ENCODE measurements around the gene GRIN2A.

The GRIN2A gene

DNA sequence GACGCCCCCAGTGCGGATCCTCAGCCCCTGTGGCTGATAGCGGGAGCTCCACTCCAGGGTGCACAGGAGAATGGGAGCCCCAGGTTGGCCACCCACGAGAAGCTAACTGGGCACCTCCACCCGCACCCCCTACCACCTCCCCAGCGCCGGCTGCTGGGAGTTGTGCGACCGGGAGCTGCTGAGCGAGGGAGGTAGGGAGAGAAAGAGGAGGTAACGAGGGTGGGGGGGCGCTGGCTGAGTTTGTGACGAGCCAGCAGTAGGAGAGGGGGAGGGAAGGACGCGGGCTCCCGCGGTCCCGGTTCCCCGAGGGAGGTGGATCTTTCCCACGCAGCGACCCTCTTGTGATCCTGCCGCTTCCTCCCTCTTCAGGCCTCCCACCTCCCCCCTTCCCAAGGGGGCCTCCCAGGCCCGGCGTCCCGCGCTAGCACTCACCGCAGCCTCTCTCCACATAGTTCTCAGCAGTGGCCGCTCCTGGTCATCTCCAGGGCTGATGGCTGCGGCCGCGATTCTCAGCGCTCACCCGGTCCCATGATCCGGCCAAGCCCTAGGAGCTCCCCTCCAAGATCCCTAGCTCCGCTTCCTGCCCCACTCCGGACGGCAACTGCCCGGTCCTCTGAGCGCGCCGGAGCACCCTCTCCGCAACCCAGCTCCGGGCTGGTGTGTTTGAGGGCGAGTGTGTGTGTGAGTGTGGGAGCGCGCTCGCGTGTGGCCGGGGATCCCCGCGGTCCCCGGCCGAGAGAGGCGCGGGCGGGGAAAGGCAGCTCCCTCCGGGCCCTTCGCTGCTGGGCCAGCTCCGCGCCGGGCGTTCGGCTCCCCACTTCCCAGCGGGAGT is at the start of gene GRIN2A:
TSS of gene GRIN2A (minus strand) at position 207 of the 832 bp plus-strand sequence. CDS start 2,017 bp downstream, outside the sequence.
- H3K4me1 ChIP-seq (ENCODE audit: control insufficient read depth, insufficient read depth, low read length), result peaks cover 25% of the 10 kb centered on the region
- peaks cover 41% of the 10 kb centered on the region for H3K27me3 ChIP-seq (ENCODE audit: control insufficient read depth, insufficient read depth, low read length)
- H3K36me3 ChIP-seq (ENCODE audit: control insufficient read depth, insufficient read depth, low read length), result no peaks in the 10 kb centered on the region
- no peaks in the 10 kb centered on the region for H3K9me3 ChIP-seq (ENCODE audit: control insufficient read depth, low read length)
- peak within 1 kb of the TSS; percentile 40 for H3K9ac ChIP-seq (ENCODE audit: low read length)
- peak within 1 kb of the TSS; percentile 31 for H3K4me3 ChIP-seq (ENCODE audit: low read length)

DNA sequence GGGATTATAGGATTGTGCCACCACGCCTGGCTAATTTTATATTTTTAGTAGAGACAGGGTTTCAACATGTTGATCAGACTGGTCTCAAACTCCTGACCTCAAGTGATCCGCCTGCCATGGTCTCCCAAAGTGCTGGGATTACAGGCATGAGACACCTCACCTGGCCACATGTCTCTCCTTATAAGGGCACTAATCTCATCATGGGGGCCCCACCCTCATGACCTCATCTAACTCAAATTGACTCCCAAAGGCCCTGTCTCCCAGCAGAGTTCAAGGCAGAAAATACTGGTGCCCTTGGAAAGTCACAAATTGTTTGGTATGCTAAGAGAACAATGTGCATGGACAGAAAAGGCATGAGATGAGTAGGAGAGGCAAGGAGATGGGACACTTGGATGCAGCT is 49.3 kb upstream of the GRIN2A start:
- H3K27me3 ChIP-seq (ENCODE audit: control insufficient read depth, insufficient read depth, low read length), result no peaks in the 10 kb centered on the region
- no peak overlapping the region for H3K9ac ChIP-seq (ENCODE audit: low read length)
- H3K36me3 ChIP-seq (ENCODE audit: control insufficient read depth, insufficient read depth, low read length), result no peaks in the 10 kb centered on the region
- no peak overlapping the region for H3K4me3 ChIP-seq (ENCODE audit: low read length)
- no peaks in the 10 kb centered on the region for H3K4me1 ChIP-seq (ENCODE audit: control insufficient read depth, insufficient read depth, low read length)
- H3K9me3 ChIP-seq (ENCODE audit: control insufficient read depth, low read length), result no peaks in the 10 kb centered on the region

DNA sequence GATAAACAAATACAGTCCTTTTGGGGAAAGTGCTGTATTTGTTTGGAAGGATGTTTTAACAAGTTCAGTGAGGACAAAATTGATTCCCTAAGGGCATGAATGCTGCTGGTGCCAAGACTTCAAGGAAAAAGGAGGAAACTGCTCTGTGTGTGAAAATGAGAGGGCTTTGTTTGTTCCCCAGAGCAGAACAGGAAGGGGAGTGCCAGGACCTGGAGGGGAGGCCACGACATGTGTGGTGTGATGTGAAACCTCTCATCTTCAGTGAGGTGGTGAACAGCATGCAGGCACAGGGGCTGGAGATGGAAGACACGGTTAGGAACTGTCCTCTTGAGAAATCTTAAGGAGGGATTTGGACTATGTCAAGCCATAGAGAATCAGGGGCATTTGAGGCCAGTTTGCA is 46.6 kb upstream of the GRIN2A start:
- Histone ChIP-seq H3K4me3 (ENCODE audit: low read length) (no peak overlapping the region), H3K27me3 (ENCODE audit: control insufficient read depth, insufficient read depth, low read length) (no peaks in the 10 kb centered on the region), H3K4me1 (ENCODE audit: control insufficient read depth, insufficient read depth, low read length) (no peaks in the 10 kb centered on the region), H3K9ac (ENCODE audit: low read length) (no peak overlapping the region), H3K36me3 (ENCODE audit: control insufficient read depth, insufficient read depth, low read length) (no peaks in the 10 kb centered on the region), H3K9me3 (ENCODE audit: control insufficient read depth, low read length) (no peaks in the 10 kb centered on the region)

DNA sequence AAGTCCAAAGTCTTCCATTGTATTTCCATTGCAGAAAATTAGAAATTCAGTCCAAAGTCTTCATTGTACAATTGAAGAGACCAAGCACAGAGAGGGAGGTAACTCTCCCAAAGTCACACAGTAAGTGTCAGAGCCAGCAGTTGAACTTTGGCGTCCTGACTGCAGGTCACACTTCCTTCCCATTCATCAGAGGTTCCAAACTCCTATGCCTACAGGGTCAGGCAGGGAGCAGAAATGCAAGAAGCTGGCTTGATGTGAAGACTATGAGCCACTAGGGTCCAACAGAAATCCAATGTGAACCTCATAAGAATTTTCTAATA is 44.7 kb upstream of the GRIN2A start:
- Histone ChIP-seq H3K4me1 (ENCODE audit: control insufficient read depth, insufficient read depth, low read length) (no peaks in the 10 kb centered on the region), H3K9me3 (ENCODE audit: control insufficient read depth, low read length) (no peaks in the 10 kb centered on the region), H3K4me3 (ENCODE audit: low read length) (no peak overlapping the region), H3K27me3 (ENCODE audit: control insufficient read depth, insufficient read depth, low read length) (peaks cover 2% of the 10 kb centered on the region), H3K36me3 (ENCODE audit: control insufficient read depth, insufficient read depth, low read length) (no peaks in the 10 kb centered on the region), H3K9ac (ENCODE audit: low read length) (no peak overlapping the region)

DNA sequence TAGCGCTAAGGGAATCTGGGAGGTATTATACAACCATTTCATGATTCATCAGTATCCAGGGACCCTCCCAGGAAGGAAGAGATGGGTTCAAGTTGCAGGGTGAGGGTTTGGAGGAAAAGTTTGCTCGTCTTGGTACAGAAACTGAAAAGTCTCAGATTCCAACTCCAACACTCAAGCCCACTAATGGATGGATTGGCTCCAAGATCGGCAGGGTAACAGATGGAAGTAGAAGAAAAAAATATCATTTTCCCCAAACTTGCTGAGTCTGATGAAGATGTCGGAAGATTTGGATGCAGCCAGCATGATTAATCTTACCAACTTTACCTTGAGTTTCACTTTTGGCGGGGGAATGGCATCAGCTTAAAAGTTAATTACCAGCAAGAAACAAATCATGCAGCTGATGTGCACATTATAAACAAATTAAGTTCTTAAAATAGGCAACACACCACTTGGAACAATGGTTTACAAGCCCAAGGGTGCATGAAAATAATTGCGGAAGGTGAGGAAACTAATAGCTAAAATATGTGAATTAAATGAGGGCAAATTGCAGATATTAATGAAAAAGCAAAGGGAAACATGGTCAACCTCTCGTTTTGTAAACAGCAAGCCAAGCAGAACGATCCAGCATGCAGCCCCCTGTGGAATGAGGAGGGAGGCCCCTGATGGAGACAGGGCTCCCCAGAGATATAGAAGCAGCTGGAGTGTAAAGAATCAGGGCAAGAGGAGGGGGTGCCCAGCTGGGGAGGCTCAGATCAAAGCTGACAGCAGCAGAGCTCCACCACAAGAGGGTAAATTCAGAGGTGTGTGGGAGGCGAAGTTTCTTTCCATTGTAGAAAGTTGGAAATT is 44.1 kb upstream of the GRIN2A start:
- no peaks in the 10 kb centered on the region for H3K9me3 ChIP-seq (ENCODE audit: control insufficient read depth, low read length)
- peaks cover 3% of the 10 kb centered on the region for H3K27me3 ChIP-seq (ENCODE audit: control insufficient read depth, insufficient read depth, low read length)

DNA sequence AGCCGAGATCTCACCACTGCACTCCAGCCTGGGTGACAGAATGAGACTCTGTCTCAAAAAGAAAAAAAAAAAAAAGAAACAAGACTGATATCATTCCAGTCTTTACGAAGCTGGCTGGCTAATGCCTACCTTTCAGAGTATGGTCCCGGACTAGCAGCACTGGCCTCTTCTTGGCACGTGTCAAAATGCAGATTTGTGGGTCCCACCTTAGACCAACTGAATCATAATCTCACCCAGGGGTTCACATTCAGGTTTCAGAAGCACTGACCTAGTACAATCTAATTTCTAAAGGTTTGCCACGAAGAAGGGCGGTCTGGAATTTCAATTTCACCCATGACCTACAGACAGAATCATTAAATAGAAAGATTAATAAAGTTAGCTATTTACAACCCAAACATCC is 43.4 kb upstream of the GRIN2A start:
- no peaks in the 10 kb centered on the region for H3K36me3 ChIP-seq (ENCODE audit: control insufficient read depth, insufficient read depth, low read length)

More for the DNA sequence above, 44.1 kb upstream of the GRIN2A start:
- no peaks in the 10 kb centered on the region for H3K36me3 ChIP-seq (ENCODE audit: control insufficient read depth, insufficient read depth, low read length)
- no peaks in the 10 kb centered on the region for H3K4me1 ChIP-seq (ENCODE audit: control insufficient read depth, insufficient read depth, low read length)
- no peak overlapping the region for H3K4me3 ChIP-seq (ENCODE audit: low read length)
- H3K9ac ChIP-seq (ENCODE audit: low read length), result no peak overlapping the region

DNA sequence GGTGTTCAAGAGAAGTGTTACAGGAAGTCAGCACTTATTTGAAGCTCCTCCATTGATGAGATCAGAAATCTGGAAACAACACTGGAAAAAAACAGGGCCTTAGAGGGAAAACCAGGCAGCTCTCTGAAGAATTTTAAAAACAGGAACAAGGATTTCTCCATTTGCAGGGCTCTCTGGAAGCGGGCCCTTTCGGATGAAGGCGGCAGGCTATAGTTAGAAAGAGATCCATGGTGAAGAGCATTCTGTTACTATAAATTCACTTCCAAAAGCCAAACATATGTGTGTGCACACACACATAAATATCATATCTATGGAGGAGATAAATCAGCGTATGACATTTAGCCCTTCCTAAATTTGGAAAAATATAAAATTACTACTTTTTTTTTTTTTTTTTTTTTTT is 42.6 kb upstream of the GRIN2A start:
- no peak overlapping the region for H3K4me3 ChIP-seq (ENCODE audit: low read length)
- H3K9ac ChIP-seq (ENCODE audit: low read length), result no peak overlapping the region
- H3K9me3 ChIP-seq (ENCODE audit: control insufficient read depth, low read length), result no peaks in the 10 kb centered on the region
- H3K36me3 ChIP-seq (ENCODE audit: control insufficient read depth, insufficient read depth, low read length), result no peaks in the 10 kb centered on the region
- H3K4me1 ChIP-seq (ENCODE audit: control insufficient read depth, insufficient read depth, low read length), result no peaks in the 10 kb centered on the region
- H3K27me3 ChIP-seq (ENCODE audit: control insufficient read depth, insufficient read depth, low read length), result peaks cover 3% of the 10 kb centered on the region

More for the DNA sequence above, 43.4 kb upstream of the GRIN2A start:
- no peak overlapping the region for H3K9ac ChIP-seq (ENCODE audit: low read length)
- H3K4me1 ChIP-seq (ENCODE audit: control insufficient read depth, insufficient read depth, low read length), result no peaks in the 10 kb centered on the region
- H3K27me3 ChIP-seq (ENCODE audit: control insufficient read depth, insufficient read depth, low read length), result peaks cover 3% of the 10 kb centered on the region
- no peak overlapping the region for H3K4me3 ChIP-seq (ENCODE audit: low read length)
- no peaks in the 10 kb centered on the region for H3K9me3 ChIP-seq (ENCODE audit: control insufficient read depth, low read length)

DNA sequence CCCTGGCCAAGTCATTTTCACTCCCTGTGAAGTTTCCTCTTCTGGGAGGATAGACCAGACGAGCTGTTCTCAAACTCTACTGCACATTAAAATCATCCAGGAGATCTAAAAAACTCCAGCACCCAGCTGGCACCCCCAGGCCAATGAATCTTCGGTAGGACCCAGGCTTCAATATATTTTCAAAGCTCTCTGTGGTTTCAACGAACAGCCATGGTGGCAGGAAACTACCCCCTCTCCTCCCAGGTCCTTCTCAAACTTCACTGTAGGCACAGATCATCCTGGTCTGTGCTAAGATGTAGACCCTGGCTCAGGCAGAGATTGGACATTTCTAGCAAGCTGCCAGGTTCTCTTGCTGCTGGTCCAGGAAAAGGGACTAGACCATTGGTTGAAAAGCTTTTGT is 38.7 kb upstream of the GRIN2A start:
- no peaks in the 10 kb centered on the region for H3K4me1 ChIP-seq (ENCODE audit: control insufficient read depth, insufficient read depth, low read length)
- H3K27me3 ChIP-seq (ENCODE audit: control insufficient read depth, insufficient read depth, low read length), result peaks cover 3% of the 10 kb centered on the region
- no peak overlapping the region for H3K4me3 ChIP-seq (ENCODE audit: low read length)
- no peak overlapping the region for H3K9ac ChIP-seq (ENCODE audit: low read length)
- no peaks in the 10 kb centered on the region for H3K36me3 ChIP-seq (ENCODE audit: control insufficient read depth, insufficient read depth, low read length)
- no peaks in the 10 kb centered on the region for H3K9me3 ChIP-seq (ENCODE audit: control insufficient read depth, low read length)

DNA sequence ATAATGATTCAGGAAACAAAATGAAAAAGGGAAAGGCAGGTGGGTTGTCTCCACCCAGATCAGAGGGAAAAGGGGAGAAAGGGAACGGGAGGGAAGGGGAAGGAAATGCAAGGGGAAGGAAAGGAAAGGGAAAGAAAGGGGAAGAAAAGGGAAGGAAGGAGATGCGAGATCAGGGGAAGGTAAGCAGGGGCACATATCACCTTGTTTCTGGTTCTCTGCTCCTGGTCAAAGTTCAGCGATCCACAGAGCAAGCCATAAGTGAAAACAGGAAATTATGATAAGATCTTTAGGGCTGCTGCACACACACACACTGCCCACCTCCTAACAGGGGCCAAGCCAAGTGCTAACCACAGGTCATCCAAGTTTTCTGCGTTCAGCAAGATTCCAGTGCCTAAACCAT is 37.5 kb upstream of the GRIN2A start:
- no peaks in the 10 kb centered on the region for H3K9me3 ChIP-seq (ENCODE audit: control insufficient read depth, low read length)
- H3K4me1 ChIP-seq (ENCODE audit: control insufficient read depth, insufficient read depth, low read length), result no peaks in the 10 kb centered on the region
- no peaks in the 10 kb centered on the region for H3K36me3 ChIP-seq (ENCODE audit: control insufficient read depth, insufficient read depth, low read length)
- H3K9ac ChIP-seq (ENCODE audit: low read length), result no peak overlapping the region
- no peak overlapping the region for H3K4me3 ChIP-seq (ENCODE audit: low read length)
- peaks cover 3% of the 10 kb centered on the region for H3K27me3 ChIP-seq (ENCODE audit: control insufficient read depth, insufficient read depth, low read length)

DNA sequence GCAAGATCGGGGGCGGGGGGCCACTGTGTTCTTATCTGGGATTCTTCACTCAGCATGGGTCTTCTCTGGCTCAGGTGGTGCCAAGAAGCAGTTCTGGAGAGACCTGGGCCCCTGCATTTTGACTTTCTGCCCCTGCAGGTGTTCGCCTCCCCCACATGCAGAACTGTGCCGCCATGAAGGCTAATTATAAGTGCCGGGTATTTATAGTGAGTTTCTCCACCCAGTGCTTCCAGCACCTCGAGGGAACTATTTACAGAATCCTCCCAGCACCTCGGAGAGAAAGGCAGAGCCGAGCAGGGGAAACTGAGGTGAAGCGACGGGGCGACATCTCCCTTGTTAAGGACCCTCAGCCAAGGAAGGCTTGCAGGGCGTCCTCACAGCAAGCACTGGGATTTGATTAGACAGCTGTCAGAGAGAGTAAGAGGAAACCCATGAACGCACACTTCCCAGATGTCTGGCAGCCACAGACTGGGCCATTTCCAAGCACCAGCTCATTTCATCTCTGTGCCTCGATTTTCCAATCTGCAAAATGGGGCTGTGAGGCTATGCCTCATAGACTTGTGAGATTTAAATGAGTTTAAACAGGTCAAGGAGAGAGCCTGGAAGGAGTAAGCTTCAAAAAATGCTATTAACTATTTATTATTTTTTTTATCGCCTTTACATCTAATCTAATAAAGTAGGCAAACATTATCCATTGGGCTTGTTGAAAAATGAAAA is 36.4 kb upstream of the GRIN2A start:
- Histone ChIP-seq H3K27me3 (ENCODE audit: control insufficient read depth, insufficient read depth, low read length) (peaks cover 3% of the 10 kb centered on the region), H3K9ac (ENCODE audit: low read length) (no peak overlapping the region), H3K9me3 (ENCODE audit: control insufficient read depth, low read length) (no peaks in the 10 kb centered on the region), H3K4me3 (ENCODE audit: low read length) (no peak overlapping the region), H3K4me1 (ENCODE audit: control insufficient read depth, insufficient read depth, low read length) (no peaks in the 10 kb centered on the region), H3K36me3 (ENCODE audit: control insufficient read depth, insufficient read depth, low read length) (no peaks in the 10 kb centered on the region)

DNA sequence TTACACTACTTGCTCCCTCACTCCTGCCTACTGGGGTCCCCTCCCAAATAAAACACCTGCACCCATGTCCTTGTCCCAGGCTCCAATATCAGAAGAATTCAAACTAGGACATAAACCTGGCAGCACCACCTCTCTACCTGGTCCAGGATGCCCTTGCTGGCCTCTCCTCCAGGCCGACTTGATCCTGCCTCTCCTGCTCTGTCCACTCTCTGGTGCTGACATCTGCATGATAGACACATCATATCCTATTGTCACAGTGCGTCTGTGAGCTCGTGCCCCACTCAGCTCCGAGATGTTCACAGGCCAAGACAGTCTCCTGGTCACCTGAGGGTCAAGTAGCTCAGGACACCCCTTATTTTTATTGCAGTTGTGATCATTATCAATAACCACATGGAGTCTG is 31.5 kb upstream of the GRIN2A start:
- H3K36me3 ChIP-seq (ENCODE audit: control insufficient read depth, insufficient read depth, low read length), result no peaks in the 10 kb centered on the region
- no peaks in the 10 kb centered on the region for H3K27me3 ChIP-seq (ENCODE audit: control insufficient read depth, insufficient read depth, low read length)
- no peaks in the 10 kb centered on the region for H3K4me1 ChIP-seq (ENCODE audit: control insufficient read depth, insufficient read depth, low read length)
- H3K4me3 ChIP-seq (ENCODE audit: low read length), result no peak overlapping the region
- no peak overlapping the region for H3K9ac ChIP-seq (ENCODE audit: low read length)
- H3K9me3 ChIP-seq (ENCODE audit: control insufficient read depth, low read length), result no peaks in the 10 kb centered on the region

DNA sequence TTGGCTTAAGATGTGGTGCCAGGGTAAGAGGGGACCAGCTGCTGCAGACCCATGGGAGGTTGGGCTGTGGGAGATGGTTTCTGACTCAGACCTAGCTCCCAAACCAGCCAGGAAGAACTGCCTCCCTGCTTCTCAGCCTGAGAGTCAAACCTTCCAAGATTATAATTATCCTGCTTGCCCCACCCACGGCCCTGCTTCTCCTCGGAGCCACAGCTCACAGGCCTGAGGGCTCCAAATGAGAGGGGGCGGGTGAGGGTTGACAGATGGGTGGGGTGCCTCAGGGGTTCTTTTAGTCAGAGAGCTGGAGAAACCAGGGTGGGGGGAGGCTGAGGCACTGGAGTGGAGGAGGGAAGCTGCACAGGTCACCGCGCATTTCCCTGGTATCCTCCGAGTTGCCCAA is 28.7 kb upstream of the GRIN2A start:
- no peak overlapping the region for H3K9ac ChIP-seq (ENCODE audit: low read length)

More for the DNA sequence above, 28.7 kb upstream of the GRIN2A start:
- Histone ChIP-seq H3K9me3 (ENCODE audit: control insufficient read depth, low read length) (no peaks in the 10 kb centered on the region), H3K4me3 (ENCODE audit: low read length) (no peak overlapping the region), H3K36me3 (ENCODE audit: control insufficient read depth, insufficient read depth, low read length) (no peaks in the 10 kb centered on the region), H3K4me1 (ENCODE audit: control insufficient read depth, insufficient read depth, low read length) (no peaks in the 10 kb centered on the region), H3K27me3 (ENCODE audit: control insufficient read depth, insufficient read depth, low read length) (no peaks in the 10 kb centered on the region)
